GM21786 (cell line): ENCODE data around the gene GPR146.
A peak's percentile ranks its signal among the peaks of the same experiment; 100 is the strongest.

Experiments used
- ATAC-seq: cut with Tn5 transposase; IDR thresholded peaks from one replicate; pipeline ENCODE4 v1.9.1; 2021; ENCODE audit not compliant: unreplicated experiment

Gene GPR146

DNA sequence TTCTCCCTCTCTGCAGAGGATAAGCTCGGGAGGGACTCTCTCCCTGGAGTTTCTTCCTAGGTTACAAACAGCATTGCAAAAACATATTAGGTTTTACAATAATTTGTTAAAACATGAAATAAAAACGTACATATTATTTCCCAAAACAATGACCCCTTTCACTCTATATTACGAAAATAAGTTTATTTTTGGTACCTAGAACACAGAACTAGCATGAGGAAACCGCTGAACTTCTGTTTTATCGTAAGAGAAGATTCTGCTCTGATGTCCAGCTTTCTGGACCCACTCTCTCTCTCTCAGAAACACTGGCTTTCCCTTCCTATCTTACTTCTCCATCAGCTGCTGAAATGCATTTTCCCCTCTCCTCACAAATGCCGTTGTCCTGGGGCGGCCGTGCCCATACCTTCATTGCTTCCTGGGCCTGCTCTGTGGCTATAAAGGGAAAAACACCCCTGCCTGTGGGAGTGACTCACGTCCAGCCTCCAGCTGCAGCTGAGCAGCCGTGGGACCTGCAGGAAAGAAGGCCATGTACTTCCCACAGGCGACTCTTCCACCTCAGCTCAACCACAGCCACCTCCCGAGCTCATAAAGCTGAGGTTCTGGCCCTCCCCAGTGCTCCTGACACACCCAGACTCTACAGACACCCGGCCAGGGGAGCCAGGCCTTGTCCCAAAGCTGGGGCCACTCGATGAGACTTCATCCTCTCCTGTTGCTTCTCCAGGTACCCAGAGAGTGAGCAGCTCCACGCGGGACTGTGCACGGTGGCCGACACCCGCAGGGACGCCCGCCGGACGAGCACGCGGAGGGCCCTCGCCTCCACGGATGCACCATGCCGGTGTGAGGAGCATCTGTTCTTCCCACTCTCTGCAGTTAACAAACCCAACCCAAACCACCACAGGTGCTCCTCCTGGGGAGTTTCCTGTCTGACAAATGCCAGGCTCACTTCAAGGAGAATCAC lies 46.6 kb downstream of the GPR146 start:
- ATAC-seq: no peak

DNA sequence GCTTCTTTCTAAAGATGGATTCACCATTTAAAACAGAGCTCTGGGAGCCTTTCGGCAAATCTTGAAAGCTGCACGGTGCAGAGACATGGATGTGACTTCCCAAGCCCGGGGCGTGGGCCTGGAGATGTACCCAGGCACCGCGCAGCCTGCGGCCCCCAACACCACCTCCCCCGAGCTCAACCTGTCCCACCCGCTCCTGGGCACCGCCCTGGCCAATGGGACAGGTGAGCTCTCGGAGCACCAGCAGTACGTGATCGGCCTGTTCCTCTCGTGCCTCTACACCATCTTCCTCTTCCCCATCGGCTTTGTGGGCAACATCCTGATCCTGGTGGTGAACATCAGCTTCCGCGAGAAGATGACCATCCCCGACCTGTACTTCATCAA lies 47.3 kb downstream of the GPR146 start:
- ATAC-seq: no peak

DNA sequence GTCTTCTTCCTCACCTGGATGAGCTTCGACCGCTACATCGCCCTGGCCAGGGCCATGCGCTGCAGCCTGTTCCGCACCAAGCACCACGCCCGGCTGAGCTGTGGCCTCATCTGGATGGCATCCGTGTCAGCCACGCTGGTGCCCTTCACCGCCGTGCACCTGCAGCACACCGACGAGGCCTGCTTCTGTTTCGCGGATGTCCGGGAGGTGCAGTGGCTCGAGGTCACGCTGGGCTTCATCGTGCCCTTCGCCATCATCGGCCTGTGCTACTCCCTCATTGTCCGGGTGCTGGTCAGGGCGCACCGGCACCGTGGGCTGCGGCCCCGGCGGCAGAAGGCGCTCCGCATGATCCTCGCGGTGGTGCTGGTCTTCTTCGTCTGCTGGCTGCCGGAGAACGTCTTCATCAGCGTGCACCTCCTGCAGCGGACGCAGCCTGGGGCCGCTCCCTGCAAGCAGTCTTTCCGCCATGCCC lies 47.9 kb downstream of the GPR146 start:
- ATAC-seq: no peak

DNA sequence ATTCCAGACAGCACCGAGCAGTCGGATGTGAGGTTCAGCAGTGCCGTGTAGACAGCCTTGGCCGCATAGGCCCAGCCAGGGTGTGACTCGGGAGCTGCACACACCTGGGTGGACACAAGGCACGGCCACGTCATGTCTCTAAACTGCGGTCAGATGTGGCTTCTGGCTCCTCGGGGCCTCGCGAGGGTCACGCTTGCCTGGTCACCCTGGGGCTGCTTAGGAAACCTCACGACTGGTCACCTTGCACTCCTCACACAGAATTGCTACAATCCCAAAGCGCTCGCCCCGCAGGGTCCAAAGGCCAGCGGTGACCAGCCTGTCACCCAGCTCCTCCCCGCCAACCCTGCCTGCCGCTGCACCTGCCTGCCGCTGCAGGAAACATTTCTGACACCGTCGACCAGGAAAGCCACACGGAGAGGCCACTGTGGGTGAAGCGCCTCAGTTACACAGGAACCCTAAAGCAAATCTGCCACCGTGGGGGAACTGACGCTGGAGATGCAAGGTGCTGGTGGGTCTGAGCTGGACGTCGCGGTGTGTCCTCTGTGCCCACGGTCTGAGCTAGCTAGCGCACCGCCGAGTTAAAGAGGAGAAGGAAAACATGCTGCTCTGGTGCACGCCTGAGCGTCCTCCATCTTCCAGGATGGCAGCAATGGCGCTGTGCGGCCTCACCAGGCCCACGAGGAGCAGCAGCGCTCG lies 48.6 kb downstream of the GPR146 start:
- no peak for ATAC-seq

DNA sequence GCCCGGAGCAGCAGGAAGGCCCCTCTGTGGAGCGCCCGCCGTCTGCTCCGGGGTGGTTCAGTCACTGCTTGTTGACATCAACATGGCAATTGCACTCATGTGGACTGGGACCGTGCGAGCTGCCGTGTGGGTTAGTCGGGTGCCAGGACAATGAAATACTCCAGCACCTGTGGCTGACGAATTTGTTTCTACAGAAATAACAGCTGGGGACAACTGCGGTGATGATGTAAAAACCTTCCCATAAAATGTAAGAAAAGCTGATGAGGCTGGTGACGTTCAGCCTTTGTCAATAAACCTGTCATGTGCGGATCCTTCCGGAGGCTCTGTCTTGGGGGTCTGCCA lies 49.1 kb downstream of the GPR146 start:
- ATAC-seq: no peak

DNA sequence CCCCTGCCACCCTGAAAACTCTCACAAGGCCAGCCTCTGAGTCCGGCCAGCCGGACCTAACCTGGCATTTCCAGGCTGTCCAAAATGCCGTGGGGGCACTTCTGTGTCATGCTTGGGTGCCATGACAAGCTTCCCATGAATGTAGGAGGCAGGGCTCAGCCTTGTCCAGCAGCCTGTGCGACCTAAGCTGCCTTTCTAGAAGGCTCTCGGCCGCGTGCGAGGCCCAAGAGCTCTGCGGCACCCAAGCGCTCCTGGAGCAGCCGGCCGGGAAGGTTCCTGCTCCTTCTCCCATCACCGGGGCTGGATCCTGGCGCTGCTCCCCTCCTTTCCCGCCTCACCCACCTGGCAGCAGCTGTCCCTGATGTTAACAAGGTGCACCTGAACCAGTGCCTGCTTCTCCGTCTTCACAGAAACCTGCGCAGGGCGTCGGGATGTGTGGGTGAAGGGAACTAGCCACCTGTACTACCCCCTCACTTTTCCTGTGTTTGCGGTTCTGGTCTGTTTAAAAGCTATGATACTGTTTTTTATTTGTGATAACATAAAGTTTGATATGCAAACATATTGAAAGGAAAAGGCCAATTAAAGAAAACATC lies 49.7 kb downstream of the GPR146 start:
- ATAC-seq: no peak

DNA sequence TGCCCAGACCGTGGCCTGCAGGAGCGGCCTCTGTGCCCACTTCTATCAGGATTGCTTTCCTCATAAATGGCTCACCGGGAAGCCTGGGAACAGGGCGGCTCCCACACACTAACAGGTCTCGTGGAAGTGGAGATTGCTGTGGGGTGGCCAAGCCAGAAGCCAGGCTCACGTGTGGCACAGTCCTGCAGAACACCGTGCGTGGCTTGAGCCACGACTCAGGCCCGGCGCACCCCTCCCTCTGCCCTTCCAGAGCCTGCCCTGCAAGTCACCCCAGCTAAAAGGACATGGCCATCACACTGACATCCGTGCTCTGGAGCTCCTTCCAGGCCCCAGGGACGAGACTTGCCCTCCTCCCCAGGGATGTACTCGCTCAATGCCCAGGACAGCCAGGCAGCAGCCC lies 50.5 kb downstream of the GPR146 start:
- ATAC-seq: no peak

DNA sequence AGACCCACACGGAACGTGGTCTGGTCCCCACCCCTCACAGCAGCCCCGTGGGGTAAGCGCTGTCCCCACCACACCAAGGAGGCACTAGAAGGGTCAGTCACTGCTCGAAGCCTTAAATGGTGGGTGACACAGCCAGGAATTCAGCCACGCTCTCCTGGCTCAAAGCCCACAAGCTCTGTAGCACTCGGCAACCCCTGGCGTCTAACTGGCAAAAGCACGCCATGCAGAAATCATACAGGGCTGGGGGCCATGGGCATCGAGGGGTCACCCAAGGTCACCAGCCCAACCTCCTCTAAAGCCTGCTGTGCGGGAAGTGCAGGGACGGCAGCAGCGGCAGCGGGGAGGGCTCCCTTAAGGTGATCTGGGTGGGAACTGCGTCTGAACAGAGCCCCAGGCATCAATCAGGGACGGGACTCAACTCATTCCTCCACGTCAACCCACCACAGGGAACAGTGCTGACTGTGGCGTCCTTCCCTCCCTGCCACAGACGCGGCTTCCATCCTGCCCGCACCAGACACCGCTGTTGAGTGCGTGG lies 51.3 kb downstream of the GPR146 start:
- ATAC-seq: no peak

DNA sequence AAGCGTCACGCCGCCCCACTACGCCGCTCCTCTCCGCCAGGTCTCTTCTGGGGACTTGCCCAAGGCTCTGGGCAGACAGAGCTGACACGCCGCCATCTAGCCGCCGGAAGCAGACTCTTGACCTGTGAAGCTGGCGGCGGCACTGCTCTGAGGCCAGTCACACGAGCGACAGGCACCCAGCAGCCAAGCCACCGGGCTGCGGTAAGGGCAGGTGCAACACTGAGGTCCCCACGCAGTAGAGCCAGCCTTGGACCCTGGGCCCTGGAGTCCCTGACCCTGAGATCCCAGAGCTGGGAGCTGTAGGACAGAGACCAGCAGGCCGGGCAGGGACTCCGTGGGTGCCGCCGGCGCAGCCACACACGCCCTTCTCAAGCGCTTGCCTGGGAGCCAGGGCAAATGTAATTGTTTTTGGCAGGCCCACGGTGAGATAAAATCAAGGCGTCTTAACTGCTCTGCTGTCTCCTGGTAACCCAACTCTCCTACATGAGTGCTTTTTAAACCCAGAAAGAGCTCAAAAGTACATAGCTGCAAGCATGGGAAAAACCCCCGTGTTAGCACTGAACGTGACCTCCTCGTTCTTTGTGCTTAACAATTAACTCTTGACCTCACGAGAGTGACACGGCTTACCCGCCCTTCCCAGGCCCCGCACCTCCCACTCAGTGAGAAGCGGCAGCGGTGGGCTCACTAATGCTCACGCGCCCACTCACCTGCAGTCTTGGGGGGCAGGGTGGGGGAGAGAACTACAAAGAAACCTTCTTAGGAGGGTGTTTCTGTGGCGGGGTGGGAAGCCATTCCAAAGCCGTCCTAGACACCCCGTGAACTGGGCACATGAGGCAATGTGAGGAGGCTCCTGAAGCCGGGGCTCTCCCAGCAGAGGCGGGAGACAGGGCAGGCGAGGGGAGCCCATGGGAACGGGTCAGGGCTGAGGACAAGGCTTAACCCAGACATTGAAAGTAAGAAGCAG lies 52.1 kb downstream of the GPR146 start:
- ATAC-seq: no peak

DNA sequence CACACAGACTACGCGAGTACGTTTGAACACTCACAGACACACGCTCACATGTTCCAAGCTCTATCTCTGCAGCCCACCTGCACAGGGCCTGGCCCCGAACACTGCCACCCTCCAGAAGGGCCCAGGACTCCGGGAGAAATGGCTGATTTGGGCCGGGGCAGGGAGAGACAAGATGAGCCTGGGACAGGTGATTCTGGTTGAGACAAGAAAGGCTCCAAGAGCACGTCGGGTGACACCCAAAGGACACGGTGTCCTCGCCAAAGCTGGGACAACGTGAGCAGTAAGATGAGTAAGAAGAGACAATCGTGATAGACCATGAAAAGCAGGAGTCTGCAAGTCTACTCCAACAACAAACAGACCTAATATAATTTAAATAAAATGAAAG lies 52.8 kb downstream of the GPR146 start:
- no peak for ATAC-seq

DNA sequence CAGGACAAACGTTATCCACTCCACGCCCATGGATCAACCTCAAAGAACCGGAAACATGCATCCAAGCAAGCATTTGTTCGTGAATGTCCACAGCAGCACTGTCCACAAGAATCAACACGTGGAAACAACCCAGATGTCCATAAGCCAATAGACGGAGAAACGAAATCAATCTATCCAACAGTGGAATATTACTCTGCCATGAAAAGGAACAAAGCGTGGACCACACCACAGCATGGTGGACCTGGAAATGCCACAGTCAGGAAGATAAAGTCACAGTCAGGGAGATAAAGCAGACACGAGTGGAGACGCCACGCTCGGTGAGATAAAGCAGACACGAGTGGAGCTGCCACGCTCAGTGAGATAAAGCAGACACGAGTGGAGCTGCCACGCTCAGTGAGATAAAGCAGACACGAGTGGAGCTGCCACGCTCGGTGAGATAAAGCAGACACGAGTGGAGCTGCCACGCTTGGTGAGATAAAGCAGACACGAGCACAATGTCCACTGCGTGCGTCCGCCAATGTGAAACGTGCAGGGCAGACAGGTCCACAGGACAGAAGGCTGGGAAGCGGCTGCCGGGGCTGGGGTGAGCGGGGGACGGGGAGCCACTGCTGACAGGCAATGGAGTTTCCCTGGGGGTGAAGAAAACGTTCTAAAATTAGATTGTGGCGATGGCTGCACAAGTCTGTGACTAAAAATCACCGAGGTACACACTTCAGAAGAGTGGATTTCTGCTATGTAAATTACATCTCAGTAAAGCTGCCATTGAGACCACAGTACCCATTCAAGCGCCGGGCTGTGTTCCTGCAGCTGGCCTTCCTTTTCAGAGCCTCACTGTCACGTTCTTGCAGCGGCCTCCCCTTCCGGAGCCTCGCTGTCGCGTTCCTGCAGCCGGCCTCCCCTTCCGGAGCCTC lies 54.2 kb downstream of the GPR146 start:
- ATAC-seq: no peak

DNA sequence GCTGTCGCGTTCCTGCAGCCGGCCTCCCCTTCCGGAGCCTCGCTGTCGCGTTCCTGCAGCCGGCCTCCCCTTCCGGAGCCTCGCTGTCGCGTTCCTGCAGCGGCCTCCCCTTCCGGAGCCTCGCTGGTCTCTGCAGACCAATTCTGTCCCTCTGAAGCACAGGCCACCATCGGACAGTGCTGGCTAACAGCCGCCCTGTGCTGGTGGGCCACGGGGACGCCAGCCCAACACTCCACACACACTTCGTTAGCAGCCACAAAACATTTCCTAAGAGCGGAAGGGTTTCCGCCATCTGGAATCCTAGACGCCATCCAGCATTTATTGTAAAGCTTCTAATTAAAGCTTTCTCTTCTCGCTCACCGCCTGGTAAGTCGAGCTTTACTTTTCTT lies 54.8 kb downstream of the GPR146 start:
- ATAC-seq: no peak

DNA sequence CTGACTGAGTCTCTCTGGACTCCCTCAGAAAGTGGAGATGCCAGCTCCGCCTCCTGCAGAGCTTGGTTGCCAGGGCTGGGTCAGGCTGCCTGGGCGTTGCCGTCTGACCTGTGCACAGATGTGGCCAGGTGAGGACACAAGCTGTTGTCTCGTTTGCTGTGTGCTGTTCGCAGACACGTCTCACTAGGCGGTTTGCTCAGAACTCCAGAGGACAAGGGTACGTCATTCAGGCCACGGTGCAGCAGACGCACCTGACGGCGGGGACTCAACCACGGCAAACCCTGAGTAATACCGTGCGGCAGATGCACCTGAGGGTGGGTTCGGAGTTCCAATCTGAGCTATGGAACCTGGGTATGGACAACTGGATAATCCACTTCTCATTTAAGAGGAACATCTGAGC lies 55.3 kb downstream of the GPR146 start:
- no peak for ATAC-seq

DNA sequence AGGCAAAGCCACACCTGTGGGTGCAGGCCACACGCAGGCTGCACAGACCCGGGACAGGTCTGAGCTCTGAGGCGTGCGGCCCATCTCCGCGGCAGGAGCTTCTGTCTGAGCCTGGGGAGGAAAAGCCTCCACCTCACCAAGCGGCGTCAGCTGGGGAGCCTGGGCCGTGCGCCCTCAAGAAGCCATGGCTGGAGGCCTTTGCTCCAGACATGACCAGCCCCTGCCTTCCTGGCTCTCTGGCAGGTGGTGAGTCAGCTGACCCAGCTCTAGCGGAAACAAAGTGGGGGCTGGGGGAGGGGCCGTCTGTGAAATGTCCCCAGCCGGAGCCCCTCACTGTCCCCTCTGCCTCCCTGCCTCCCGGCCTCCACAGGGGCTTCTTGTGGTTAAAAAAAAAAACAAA lies 56.0 kb downstream of the GPR146 start:
- ATAC-seq: no peak

DNA sequence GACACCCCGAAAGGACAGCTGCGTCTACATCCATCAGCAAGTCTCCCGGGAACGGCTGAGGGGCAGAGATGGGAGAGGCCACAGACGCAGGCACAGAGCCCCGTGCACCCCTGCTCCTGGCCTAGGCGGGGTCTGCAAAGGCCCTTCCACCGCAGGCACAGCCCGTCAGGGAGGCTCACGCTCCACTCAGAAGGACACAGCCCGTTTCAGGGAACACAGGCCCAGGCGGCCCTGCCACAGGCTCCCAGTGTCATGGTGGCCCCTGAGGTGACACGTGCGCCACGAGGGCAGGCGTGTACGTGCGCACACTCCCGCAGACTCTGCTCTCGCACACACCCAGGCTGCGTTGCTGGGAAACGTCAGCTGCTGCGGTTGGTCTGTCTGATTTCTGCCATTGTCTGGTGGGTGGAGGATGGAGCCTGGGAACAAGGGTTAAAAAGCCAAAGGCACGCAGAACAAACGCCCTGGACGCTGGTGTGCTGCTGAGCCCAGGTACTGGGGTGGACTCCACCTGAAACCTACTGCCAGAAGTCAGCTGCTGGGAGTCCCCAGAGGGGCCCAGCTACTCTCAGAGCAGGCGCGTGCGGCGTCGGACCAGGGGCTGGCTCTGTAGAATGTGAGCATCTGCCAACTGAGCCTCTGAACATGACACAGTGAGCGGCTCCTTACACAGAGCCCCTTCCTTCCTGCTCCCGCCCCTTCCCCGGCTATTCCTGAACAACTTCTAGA lies 56.7 kb downstream of the GPR146 start:
- ATAC-seq: no peak

DNA sequence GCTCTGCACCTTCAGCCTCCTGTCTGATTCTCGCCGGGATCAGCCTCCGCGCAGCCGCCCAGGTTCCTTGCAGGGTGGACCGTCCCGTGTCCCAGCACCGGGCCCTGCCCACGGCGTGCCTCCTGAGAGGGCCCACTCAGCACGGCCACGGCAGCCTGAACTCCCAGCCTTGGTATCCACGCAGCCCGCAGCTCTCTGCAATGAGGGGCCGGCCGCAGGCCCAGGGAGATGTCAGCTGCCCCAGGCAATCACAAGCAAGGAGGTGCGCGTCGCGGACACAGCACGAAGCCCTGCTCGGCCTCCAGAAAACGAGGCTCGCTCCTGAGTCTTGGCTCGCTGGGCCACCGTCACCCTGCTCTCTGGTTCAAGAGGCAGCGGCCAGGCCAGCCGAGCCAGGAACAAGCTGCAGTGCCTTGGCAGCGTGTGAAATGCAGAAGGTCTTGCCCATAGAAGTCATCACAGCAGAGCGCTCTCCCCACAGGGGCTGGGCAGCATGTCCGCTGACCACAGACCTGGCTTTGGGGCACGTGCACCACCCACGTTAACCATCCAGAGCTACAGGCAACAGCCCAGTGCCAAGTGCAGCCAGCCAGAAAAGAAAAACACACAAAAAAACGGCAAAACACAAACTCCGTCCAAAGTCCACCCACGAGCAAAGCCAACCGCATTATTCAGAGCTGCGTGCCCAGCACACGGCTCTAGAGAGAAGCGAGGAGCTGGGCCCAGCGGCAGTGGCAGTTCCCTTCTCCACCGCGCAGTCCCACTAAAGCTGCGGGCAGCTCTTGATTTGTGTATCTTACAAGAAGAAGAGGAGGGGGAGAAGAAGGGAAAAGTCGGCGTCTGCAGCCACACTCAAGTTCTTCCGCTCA lies 57.5 kb downstream of the GPR146 start:
- ATAC-seq: no peak

DNA sequence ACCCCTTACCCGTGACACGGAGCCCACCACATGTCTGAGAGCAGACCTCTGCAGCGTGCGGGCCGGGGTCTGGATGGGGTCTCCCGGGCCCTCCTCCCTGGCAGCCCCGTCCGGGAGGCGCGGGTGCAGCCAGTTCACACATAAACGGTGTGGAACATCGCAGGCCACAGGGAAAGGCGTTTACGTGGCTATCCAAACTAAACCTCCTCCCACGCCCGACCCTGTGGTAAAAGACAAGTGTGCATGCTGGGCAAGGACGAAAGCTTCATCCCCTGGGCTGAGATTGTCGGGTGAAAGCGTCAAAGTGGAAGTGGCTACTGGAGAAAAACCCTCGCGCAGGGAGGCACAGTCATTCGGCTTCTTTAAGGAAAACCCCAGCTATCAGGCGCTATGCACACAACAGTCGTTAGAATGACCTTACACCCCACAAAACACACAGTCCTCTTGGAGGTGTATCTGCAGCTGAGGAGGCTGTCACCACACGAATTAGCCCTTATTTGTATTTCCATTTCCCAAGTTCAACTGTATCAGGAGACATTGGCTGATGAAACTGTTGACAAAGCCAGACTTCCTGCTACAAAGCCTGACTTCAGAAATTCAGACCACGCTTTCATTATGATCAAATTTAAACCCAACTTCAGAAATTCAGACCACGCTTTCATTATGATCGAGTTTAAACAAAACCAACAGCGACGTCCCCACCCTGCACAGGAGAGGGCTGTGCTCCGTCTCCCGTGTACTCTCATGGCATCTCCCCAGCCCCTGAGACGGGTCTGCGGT lies 58.9 kb downstream of the GPR146 start:
- peak; percentile 37 for ATAC-seq
